ENCODE results near the gene KCP. TPM values are rescaled to one million over a fixed set of nuclear protein-coding genes. Genes with fewer than 3 reads are reported as not detected.
A peak's percentile ranks its signal among the peaks of the same experiment; 100 is the strongest.

KCP gene
- total RNA-seq, 4 donors from 2014 or later: 0.18 to 3.5 TPM; not detected in 2

GRCh38 chr7:128873234-128873633 lies 37.3 kb downstream of the KCP start:
- Histone ChIP-seq H3K27me3 (no peaks in the 10 kb centered on the region), H3K27ac (no peak overlapping the region), H3K4me1 (peaks cover 0 to 11% of the 10 kb centered on the region in 2 donors), H3K9me3 (no peaks in the 10 kb centered on the region), H3K36me3 (no peaks in the 10 kb centered on the region), H3K4me3 (no peak overlapping the region)
- TF ChIP-seq POLR2A (IDR thresholded peaks at IDR 0.05) (no peak), CTCF (IDR thresholded peaks at IDR 0.05) (no peak)
- DNase-seq: no peak
- intact Hi-C loops (cut with DNase I; ENCODE audit: low total_unique reads): loop anchor here (5.0 kb wide), 1 partner anchor 81 kb away; the partner anchor contains the start of gene CCDC136

GRCh38 chr7:128872394-128872824 lies 38.1 kb downstream of the KCP start:
- no peak for DNase-seq
- Histone ChIP-seq H3K27ac (no peak overlapping the region), H3K4me3 (no peak overlapping the region), H3K4me1 (peaks cover 0 to 11% of the 10 kb centered on the region in 2 donors), H3K27me3 (no peaks in the 10 kb centered on the region), H3K9me3 (no peaks in the 10 kb centered on the region), H3K36me3 (no peaks in the 10 kb centered on the region)
- TF ChIP-seq POLR2A (IDR thresholded peaks at IDR 0.05): no peak
- no peak for TF ChIP-seq CTCF (IDR thresholded peaks at IDR 0.05)
- intact Hi-C loops (cut with DNase I; ENCODE audit: low total_unique reads): loop anchor here (5.0 kb wide), 1 partner anchor 80 kb away; the partner anchor contains the start of gene CCDC136

- H3K4me1 ChIP-seq: peaks cover 0 to 11% of the 10 kb centered on the region in 2 donors
- H3K4me3 ChIP-seq: no peak overlapping the region
- DNase-seq: no peak
- no peaks in the 10 kb centered on the region for H3K27me3 ChIP-seq
- TF ChIP-seq CTCF (IDR thresholded peaks at IDR 0.05) (no peak), POLR2A (IDR thresholded peaks at IDR 0.05) (no peak)
- no peak overlapping the region for H3K27ac ChIP-seq
- intact Hi-C loops (cut with DNase I; ENCODE audit: low total_unique reads): loop anchor here (5.0 kb wide), 1 partner anchor 79 kb away; the partner anchor contains the start of gene CCDC136
- H3K36me3 ChIP-seq: no peaks in the 10 kb centered on the region
- no peaks in the 10 kb centered on the region for H3K9me3 ChIP-seq
Measured at GRCh38 chr7:128871050-128871449, 39.5 kb downstream of the KCP start.

GRCh38 chr7:128869944-128870285 lies 40.6 kb downstream of the KCP start:
- Histone ChIP-seq H3K36me3 (no peaks in the 10 kb centered on the region), H3K4me1 (peaks cover 0 to 11% of the 10 kb centered on the region in 2 donors), H3K9me3 (no peaks in the 10 kb centered on the region), H3K27ac (no peak overlapping the region), H3K4me3 (peak overlapping the region; percentile 37 to 38), H3K27me3 (no peaks in the 10 kb centered on the region)
- no peak for TF ChIP-seq CTCF (IDR thresholded peaks at IDR 0.05)
- TF ChIP-seq POLR2A (IDR thresholded peaks at IDR 0.05): no peak
- DNase-seq: no peak
- intact Hi-C loops (cut with DNase I; ENCODE audit: low total_unique reads): loop anchor here (5.0 kb wide), 1 partner anchor 78 kb away; the partner anchor contains the start of gene CCDC136

GRCh38 chr7:128869138-128869943 lies 41.2 kb downstream of the KCP start:
- TF ChIP-seq CTCF (IDR thresholded peaks at IDR 0.05) (peak in 2 of 4 experiments; percentile 31 to 49), POLR2A (IDR thresholded peaks at IDR 0.05) (peak in 1 of 2 donors; percentile 11)
- Histone ChIP-seq H3K4me1 (peaks cover 0 to 11% of the 10 kb centered on the region in 2 donors), H3K27me3 (no peaks in the 10 kb centered on the region), H3K36me3 (no peaks in the 10 kb centered on the region), H3K27ac (no peak overlapping the region), H3K4me3 (peak overlapping the region; percentile 37 to 38), H3K9me3 (no peaks in the 10 kb centered on the region)
- intact Hi-C loops (cut with DNase I; ENCODE audit: low total_unique reads): no loop called here
- peak in 1 of 2 donors; percentile 45 for DNase-seq

All from uterus (tissue), 4 donors.